Immature natural killer cell (primary cell): Measurements from ENCODE around the gene TLK2. TPM values are rescaled to one million over a fixed set of nuclear protein-coding genes. Genes with fewer than 3 reads are reported as not detected.
A peak's percentile ranks its signal among the peaks of the same experiment; 100 is the strongest.
"Not testable (repeated sequence)": the region's sequence is repeated elsewhere in the genome, so short reads cannot be mapped to it uniquely, and the experiment has no call there.

Source experiments
- DNase-seq, 3 donors: peaks; one replicate each; pipeline ENCODE4 v3.0.0; 2022; ENCODE audit warnings: mixed read lengths in 1 of 3
- H3K27ac Mint-ChIP-seq, 6 donors: one replicate each; pipeline ENCODE4 v1.8.0; 2020; ENCODE audit warnings: mixed read lengths in 6 of 6, mild to moderate bottlenecking in 5 of 6, inconsistent platforms in 4 of 6, moderate library complexity in 3 of 6
- H3K27me3 Mint-ChIP-seq, 3 donors: one replicate each; pipeline ENCODE4 v1.8.0; 2020 to 2021; ENCODE audit warnings: low read depth in 3 of 3, mild to moderate bottlenecking in 3 of 3, mixed read lengths in 3 of 3, moderate library complexity in 3 of 3, inconsistent platforms in 1 of 3
- H3K36me3 Mint-ChIP-seq, 3 donors: one replicate each; pipeline ENCODE4 v1.8.0; 2020; ENCODE audit warnings: mixed read lengths in 3 of 3, inconsistent platforms in 2 of 3, mild to moderate bottlenecking in 2 of 3
- H3K4me1 Mint-ChIP-seq, 2 donors: one replicate each; pipeline ENCODE4 v1.8.0; 2020; ENCODE audit warnings: inconsistent platforms in 2 of 2, mild to moderate bottlenecking in 2 of 2, mixed read lengths in 2 of 2, moderate library complexity in 1 of 2
- H3K4me3 Mint-ChIP-seq, 5 donors: one replicate each; pipeline ENCODE4 v1.8.0; 2020; ENCODE audit warnings: mild to moderate bottlenecking in 5 of 5, mixed read lengths in 5 of 5, inconsistent platforms in 3 of 5, moderate library complexity in 3 of 5
- H3K9me3 Mint-ChIP-seq, 6 donors: one replicate each; pipeline ENCODE4 v1.8.0; 2020; ENCODE audit warnings: mild to moderate bottlenecking in 6 of 6, mixed read lengths in 6 of 6, inconsistent platforms in 4 of 6, moderate library complexity in 3 of 6
- polyA plus RNA-seq, 3 donors: library from polyadenylated mRNA; unstranded; fragments of 300-500 nt; fragmentation: Illumina TruSeq; gene quantifications; one replicate each; pipeline ENCODE4 v1.2.3, GENCODE V29; 2021

TLK2 gene
- polyA plus RNA-seq, 3 donors from 2014 or later: 6.4 to 19.7 (median 6.6) TPM

DNA sequence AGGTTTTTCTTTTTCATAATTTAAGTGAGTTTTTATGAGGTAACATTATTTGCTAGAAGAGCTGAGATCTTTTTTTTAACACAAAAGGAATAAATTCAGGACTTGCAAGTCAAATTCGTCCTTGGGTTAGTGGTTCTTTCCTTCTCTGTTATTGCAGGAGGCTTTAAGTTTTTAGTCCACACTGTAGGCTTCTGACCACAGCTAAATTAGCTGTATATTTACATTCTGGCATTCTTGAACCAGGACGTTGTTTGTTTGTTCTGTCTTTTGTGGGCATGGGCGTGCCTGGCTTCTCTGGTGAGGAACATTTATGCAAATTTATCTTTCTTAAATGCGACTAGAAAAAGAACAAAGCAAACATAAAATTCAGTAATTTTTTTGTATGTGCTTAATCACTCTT is 80.3 kb downstream of the TLK2 start:
- H3K9me3 Mint-ChIP-seq, H3K4me3 Mint-ChIP-seq, H3K27me3 Mint-ChIP-seq, H3K27ac Mint-ChIP-seq, DNase-seq: not testable (repeated sequence)
- peaks cover 4 to 21% (median 12%) of the 10 kb centered on the region in 3 donors for H3K36me3 Mint-ChIP-seq
- peaks cover 0 to 11% of the 10 kb centered on the region in 2 donors for H3K4me1 Mint-ChIP-seq

DNA sequence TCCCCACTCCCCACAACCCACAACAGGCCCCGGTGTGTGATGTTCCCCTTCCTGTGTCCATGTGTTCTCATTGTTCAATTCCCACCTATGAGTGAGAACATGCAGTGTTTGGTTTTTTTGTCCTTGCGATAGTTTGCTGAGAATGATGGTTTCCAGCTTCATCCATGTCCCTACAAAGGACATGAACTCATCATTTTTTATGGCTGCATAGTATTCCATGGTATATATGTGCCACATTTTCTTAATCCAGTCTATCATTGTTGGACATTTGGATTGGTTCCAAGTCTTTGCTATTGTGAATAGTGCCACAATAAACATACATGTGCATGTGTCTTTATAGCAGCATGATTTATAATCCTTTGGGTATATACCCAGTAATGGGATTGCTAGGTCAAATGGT is 82.3 kb downstream of the TLK2 start:
- peaks cover 0 to 11% of the 10 kb centered on the region in 2 donors for H3K4me1 Mint-ChIP-seq
- H3K9me3 Mint-ChIP-seq, H3K27ac Mint-ChIP-seq, H3K4me3 Mint-ChIP-seq, H3K27me3 Mint-ChIP-seq, DNase-seq: not testable (repeated sequence)
- peaks cover 12 to 32% (median 18%) of the 10 kb centered on the region in 3 donors for H3K36me3 Mint-ChIP-seq

DNA sequence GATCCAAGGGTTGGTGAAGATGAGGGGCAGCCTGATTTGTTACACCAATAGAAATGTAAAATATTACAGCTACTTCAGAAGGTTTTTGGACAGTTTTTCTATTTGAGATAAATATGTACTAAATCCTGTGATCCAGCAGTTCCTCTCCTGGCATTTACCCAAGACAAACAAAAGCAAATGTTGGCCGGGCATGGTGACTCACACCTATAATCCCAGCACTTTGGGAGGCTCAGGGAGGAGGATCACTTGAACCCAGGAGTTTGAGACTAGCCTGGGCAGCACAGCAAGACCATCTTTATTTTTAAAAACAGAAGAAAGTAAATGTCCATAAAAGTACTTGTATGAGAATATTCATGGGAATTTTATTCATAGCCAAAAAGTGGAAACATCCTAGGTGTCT is 84.0 kb downstream of the TLK2 start:
- Mint-ChIP-seq H3K27ac (no peak overlapping the region), H3K36me3 (peaks cover 15 to 37% (median 19%) of the 10 kb centered on the region in 3 donors), H3K9me3 (no peaks in the 10 kb centered on the region), H3K4me3 (no peak overlapping the region), H3K4me1 (peaks cover 0 to 16% of the 10 kb centered on the region in 2 donors), H3K27me3 (no peaks in the 10 kb centered on the region)
- DNase-seq: no peak

DNA sequence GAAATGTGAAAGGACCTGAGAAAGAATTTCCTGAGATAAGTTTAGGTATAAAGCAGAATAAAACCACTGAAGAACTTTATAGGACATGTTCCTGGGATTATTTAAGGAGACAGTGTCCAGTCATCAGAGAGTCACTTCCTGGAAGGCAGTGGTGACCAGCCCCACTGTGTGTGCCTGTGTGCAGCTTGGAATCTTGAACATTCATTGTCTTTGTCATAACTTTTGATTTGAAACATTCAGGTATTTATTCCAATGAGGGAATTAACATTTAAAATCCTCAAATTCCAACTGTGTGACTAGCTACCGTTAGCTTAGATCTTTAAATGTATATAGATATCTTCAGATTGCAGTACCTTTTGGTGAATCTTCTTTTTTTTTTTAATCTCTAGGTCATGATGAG is 87.2 kb downstream of the TLK2 start:
- H3K4me3 Mint-ChIP-seq: no peak overlapping the region
- no peaks in the 10 kb centered on the region for H3K27me3 Mint-ChIP-seq
- H3K27ac Mint-ChIP-seq: peak overlapping the region in 1 of 6 donors; percentile 12
- no peak for DNase-seq
- H3K9me3 Mint-ChIP-seq: no peaks in the 10 kb centered on the region
- peaks cover 18 to 40% (median 20%) of the 10 kb centered on the region in 3 donors for H3K36me3 Mint-ChIP-seq
- peaks cover 4 to 20% of the 10 kb centered on the region in 2 donors for H3K4me1 Mint-ChIP-seq

DNA sequence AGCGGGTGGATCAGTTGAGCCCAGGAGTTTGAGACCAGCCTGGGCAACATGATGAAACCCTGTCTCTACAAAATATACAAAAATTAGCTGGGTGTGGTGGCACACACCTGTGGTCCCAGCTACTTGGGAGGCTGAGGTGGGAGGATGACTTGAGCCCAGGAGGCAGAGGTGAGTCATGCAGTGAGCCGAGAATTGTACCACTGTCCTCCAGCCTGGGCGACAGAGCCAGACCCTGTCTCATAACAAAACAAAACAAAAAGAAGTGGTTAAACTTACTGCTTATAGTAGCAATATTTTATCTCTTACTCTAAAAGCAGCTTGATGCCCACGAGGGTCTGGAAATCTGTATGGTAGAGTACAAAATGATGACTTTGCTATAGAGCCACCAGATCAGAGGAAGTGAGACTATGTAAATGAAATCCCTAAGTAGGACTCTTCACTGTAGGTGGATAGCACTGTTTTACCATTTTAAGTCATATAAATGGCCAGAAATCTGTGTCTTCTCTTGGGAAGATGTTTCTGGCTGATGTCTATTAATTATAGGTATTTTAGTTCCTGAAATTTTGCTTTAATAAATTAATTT is 88.5 kb downstream of the TLK2 start:
- no peak for DNase-seq
- Mint-ChIP-seq H3K36me3 (peaks cover 14 to 32% (median 20%) of the 10 kb centered on the region in 3 donors), H3K9me3 (no peaks in the 10 kb centered on the region), H3K27me3 (peaks cover 0 to 1% (median 0%) of the 10 kb centered on the region in 3 donors), H3K27ac (peak overlapping the region in 1 of 6 donors; percentile 9), H3K4me1 (peaks cover 4 to 20% of the 10 kb centered on the region in 2 donors), H3K4me3 (no peak overlapping the region)

DNA sequence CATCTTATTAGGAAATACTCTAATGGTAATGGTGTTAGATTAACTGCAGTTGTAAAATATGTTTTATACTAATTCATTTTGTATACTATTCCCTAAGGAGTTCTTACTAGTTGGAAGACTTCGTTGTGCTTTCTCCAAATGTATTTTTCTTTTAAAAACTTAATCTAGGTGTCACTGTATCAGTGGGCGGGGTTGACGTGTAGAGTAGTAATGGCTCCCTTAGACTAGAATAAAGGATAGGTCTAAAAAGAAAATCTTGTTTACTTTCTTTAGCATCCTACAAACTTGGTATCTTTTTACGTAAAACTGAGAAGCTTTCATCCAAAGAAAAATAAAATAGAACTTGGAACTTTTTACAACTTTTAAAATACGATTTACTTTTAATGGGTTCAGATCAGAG is 93.9 kb downstream of the TLK2 start:
- Mint-ChIP-seq H3K27ac (peak overlapping the region in 1 of 6 donors; percentile 24), H3K36me3 (peaks cover 3 to 31% (median 19%) of the 10 kb centered on the region in 3 donors), H3K27me3 (peaks cover 0 to 1% (median 0%) of the 10 kb centered on the region in 3 donors), H3K9me3 (no peaks in the 10 kb centered on the region), H3K4me3 (no peak overlapping the region), H3K4me1 (peaks cover 4 to 10% of the 10 kb centered on the region in 2 donors)
- DNase-seq: no peak

DNA sequence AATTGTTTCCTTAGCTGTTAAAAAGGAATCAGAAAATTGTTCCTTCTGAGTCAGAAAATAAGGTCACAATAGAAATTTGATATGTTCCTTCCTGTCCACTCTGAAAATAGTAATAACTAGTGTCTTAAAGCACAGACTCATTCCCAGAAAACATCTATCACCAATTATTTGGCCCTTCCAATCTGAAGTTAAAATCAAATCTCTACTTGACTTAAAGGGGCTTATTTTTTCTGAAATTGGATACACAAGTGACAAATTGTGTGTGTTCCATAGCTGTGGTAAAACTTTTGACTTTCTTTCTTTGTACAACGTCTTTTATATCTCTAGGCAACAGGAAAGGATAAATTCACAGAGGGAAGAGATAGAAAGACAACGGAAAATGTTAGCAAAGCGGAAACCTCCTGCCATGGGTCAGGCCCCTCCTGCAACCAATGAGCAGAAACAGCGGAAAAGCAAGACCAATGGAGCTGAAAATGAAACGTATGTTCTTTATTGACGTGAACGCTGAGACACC is 94.3 kb downstream of the TLK2 start:
- DNase-seq: no peak
- H3K4me1 Mint-ChIP-seq: peaks cover 4 to 10% of the 10 kb centered on the region in 2 donors
- peaks cover 0 to 1% (median 0%) of the 10 kb centered on the region in 3 donors for H3K27me3 Mint-ChIP-seq
- H3K4me3 Mint-ChIP-seq: no peak overlapping the region
- H3K36me3 Mint-ChIP-seq: peaks cover 3 to 31% (median 19%) of the 10 kb centered on the region in 3 donors
- no peaks in the 10 kb centered on the region for H3K9me3 Mint-ChIP-seq
- H3K27ac Mint-ChIP-seq: peak overlapping the region in 2 of 6 donors; percentile 3 to 68

DNA sequence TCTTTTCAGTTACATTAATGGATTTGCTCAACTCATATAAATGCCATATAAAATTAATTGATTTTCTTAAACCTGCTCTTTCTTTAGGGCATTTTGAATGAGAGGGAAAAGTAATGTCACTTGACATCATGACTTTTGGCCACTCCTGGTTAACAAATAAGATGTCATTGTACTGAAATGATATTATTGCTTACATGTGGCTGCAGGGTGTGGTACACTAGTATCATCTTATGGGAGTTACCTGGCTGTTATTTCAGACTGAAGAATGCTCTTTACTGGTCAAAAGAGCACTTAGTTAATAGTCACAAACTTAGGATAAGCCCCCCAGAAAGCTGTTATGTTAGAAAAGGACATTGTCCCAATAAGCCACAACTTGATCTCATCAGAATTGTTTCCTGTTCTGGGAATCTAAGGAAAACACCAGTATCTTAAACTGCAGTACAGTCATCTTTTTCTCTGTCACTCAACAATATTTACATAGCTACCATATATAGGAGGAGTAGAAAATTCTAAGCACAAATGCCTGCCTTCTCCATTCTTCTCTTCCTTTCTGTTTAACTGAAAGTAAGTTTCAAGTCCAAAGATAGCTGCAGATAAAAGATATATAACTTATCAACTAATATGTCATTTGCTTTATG is 95.0 kb downstream of the TLK2 start:
- Mint-ChIP-seq H3K4me1 (peaks cover 4 to 10% of the 10 kb centered on the region in 2 donors), H3K27me3 (peaks cover 0 to 1% (median 0%) of the 10 kb centered on the region in 3 donors), H3K4me3 (no peak overlapping the region), H3K27ac (no peak overlapping the region), H3K36me3 (peaks cover 3 to 36% (median 19%) of the 10 kb centered on the region in 3 donors), H3K9me3 (no peaks in the 10 kb centered on the region)
- no peak for DNase-seq

DNA sequence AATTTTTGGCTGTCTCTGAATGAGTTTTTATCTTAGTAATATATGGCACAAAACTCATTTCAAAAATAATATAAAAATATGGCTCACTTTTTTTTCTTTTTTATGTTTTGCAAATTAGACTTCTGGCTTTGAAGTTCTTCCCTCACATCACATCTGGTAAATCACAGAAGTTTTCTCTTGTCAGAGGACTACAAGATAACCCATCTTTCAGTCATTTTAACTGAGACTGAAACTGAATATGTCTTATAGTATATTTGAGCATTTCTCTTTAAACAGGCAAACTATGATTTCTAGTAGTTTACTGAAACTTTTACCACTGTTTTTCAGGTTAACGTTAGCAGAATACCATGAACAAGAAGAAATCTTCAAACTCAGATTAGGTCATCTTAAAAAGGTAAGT is 97.8 kb downstream of the TLK2 start:
- no peak for DNase-seq
- Mint-ChIP-seq H3K27me3 (no peaks in the 10 kb centered on the region), H3K4me3 (no peak overlapping the region), H3K4me1 (no peaks in the 10 kb centered on the region), H3K27ac (peak overlapping the region in 1 of 6 donors; percentile 79), H3K36me3 (peaks cover 0 to 39% (median 17%) of the 10 kb centered on the region in 3 donors), H3K9me3 (no peaks in the 10 kb centered on the region)

DNA sequence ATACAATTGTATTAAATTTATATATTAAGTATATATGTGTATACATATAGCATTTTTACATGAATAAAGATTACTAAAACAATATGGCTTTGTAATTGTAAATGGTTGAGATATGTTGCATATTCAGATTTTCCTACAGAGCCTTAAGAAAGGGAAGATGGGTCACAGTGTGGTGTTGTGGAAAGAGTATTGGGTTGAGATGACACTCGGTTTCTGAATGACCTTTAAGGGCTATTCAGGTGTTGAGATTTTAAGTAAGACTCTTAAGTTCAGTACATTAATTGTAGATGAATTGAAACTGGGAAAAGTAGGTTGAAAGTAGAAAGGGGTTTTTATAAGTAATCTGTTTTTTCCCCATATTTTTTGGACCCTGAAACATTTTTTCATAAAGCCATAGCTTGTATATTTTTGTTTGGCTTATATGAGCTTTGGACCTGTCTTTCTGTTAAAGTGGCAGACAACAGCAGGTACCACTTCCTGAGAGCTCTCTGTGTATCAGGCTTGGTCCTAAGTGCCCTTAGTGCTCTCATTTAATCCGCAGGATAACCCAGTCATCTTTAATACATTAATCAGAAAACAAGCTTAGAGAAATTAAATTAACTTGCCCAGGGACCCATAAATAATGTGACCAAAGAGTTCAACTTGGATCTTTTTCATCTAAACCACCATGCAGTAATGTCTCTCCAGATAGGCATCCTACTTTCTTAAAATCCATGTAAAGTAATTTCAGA is 100.3 kb downstream of the TLK2 start:
- Mint-ChIP-seq H3K4me3 (no peak overlapping the region), H3K36me3 (peaks cover 4 to 37% (median 11%) of the 10 kb centered on the region in 3 donors), H3K27me3 (no peaks in the 10 kb centered on the region), H3K27ac (peak overlapping the region in 3 of 6 donors; percentile 46 to 71 (median 46)), H3K4me1 (no peaks in the 10 kb centered on the region), H3K9me3 (no peaks in the 10 kb centered on the region)
- DNase-seq: no peak

DNA sequence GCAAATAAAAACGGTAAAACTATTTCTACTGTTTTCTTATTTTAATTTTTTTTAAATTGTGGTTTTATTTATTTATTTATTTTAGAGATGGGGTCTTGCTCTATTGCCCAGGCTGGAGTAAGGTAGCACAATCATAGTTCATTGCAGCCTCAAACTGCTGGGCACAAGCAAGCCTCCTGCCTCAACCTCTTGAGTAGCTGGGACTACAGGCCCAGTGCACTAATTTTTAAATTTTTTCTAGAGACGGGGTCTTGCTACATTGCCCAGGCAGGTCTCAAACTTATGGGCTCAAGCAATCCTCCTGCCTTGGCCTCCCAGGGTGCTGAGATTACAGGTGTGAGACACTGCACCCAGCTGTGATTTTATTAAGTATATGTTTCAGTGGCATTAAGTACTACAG is 102.3 kb downstream of the TLK2 start:
- Mint-ChIP-seq H3K9me3 (no peaks in the 10 kb centered on the region), H3K27me3 (no peaks in the 10 kb centered on the region), H3K4me3 (no peak overlapping the region), H3K27ac (no peak overlapping the region), H3K4me1 (no peaks in the 10 kb centered on the region), H3K36me3 (peaks cover 3 to 28% (median 4%) of the 10 kb centered on the region in 3 donors)
- DNase-seq: no peak

DNA sequence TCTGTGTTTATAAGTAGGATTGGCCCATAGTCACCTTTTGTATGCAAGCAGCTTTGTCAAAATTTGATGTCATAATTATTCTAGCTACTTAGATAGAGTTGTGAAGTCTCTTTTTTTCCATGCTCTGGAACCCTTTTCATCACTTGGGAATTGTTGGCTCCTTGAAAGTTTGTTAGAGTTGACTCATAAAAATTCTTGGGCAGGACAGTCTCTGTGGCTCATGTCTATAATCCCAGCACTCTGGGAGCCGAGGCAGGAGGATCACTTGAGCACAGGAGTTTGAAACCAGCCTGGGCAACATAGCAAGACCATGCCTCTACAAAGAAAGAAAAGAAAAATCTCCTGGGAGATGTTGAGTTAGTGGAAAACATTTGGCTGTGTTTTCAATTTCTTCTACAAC is 103.1 kb downstream of the TLK2 start:
- no peaks in the 10 kb centered on the region for H3K4me1 Mint-ChIP-seq
- H3K27me3 Mint-ChIP-seq: no peaks in the 10 kb centered on the region
- H3K36me3 Mint-ChIP-seq: peaks cover 3 to 26% (median 4%) of the 10 kb centered on the region in 3 donors
- no peak overlapping the region for H3K4me3 Mint-ChIP-seq
- no peak for DNase-seq
- peak overlapping the region in 2 of 6 donors; percentile 1 to 43 for H3K27ac Mint-ChIP-seq
- no peaks in the 10 kb centered on the region for H3K9me3 Mint-ChIP-seq

DNA sequence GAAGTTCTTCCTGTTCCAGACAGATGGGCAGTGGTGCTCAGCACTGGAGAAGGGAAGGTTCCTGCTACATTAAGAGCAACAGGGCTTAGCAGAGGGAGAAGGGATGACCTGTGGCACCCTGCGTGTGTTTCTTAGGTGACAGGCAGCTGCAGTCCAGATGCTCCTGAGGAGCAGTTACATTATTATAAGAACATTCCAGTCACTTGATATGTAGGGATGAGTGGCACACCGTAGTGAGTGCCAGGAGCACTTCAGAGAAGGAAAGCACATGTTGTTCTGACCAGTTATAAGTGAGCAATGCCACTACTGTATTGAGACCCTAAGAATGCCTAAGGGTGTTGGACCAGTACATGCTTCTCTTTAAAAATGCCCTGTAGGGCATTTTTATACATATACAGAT is 108.9 kb downstream of the TLK2 start:
- no peaks in the 10 kb centered on the region for H3K4me1 Mint-ChIP-seq
- no peaks in the 10 kb centered on the region for H3K27me3 Mint-ChIP-seq
- DNase-seq: no peak
- peaks cover 3 to 18% (median 7%) of the 10 kb centered on the region in 3 donors for H3K36me3 Mint-ChIP-seq
- H3K9me3 Mint-ChIP-seq: no peaks in the 10 kb centered on the region
- no peak overlapping the region for H3K4me3 Mint-ChIP-seq
- H3K27ac Mint-ChIP-seq: peak overlapping the region in 2 of 6 donors; percentile 20 to 71

DNA sequence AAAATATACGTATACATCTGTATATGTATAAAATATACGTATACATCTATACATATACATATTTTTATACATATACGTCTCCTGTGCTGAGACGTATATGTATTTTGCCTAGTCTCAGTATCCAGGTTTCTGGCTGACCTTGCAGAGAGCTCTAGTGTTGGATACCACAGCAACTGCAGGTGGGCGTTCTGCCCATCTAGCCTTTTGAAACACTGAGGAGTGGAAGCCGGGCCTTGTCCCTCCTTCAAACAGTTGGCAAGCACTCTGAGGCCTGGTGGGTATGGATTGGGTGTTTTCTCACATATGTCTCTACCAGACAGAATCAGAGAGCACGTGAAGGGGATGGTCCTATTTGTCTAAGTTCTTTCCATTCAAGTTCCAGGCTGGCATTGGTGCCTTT is 109.5 kb downstream of the TLK2 start:
- DNase-seq: no peak
- H3K9me3 Mint-ChIP-seq: no peaks in the 10 kb centered on the region
- peaks cover 3 to 18% (median 3%) of the 10 kb centered on the region in 3 donors for H3K36me3 Mint-ChIP-seq

More for the DNA sequence above, 109.5 kb downstream of the TLK2 start:
- Mint-ChIP-seq H3K4me3 (no peak overlapping the region), H3K27me3 (no peaks in the 10 kb centered on the region), H3K4me1 (no peaks in the 10 kb centered on the region), H3K27ac (peak overlapping the region in 2 of 6 donors; percentile 9 to 38)
